Left forelimb (tissue), 1 donor: ENCODE measurements around the gene THSD7A.

Experiments
- DNase-seq: peaks from one replicate; pipeline ENCODE4 v3.0.0-alpha.2; 2018; ENCODE audit warnings: low spot score

The THSD7A gene

DNA sequence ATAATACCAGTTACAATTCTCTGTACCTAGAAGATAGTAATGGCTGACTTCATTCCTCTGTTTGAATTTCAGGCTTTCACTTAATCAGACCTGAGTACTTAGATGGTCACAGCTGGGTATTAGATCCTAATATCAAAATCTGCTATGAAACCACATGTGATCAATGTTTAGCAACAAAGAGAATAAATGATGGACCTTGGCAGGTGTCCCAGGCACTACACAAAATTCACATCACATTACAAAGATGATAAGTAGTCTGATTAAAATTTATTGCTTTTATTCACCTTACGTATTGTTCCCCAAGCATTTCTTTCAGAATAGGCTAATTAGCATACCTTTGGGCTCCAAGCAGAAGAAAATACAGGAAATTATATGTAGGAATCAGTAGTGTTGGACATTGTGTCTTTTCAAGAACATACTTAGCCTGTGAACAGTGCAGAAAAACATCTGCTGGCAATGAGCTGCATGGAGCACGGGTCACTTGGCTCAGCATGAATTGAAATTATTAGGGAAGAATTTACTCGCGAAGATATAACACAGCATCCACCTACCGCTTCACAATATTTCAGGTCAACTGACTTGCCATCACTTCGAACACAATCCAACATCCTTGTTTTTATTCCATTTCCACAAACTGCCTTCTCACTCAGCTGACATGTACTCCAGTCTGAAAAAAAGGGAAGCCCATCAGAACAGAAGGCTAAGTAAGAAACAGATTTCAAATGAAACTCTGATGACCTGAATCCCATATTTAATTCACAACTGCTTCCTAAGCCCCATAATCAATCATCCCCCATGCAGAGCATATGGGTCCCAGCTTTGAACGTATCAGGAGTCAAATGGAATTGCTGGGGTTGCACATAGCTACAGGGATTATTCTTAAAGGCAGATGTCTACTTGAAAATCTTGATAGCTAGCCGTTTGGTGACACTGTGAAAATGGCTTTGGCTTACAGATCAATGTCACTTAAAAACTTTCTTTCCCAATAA lies 421.0 kb downstream of the THSD7A start:
- no peak for DNase-seq

DNA sequence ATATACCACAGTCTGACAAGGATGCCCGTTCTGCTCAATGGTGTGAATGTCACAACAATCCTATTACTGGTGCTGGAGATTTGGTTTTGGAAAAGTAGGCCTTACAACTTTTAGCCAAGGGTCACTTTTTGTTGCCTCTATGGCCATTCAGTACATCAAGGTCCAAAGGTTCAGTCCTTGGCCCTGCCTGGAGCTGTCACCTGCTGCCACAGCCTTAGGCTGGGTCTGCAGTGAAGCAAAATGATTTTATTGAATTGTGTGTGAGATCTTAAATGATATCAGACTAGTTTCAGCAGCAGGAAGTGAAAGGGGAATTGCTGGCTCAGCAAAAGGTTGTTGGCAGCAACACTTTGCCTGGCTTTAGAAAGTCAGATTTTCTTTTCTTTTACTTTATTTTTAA lies 427.6 kb downstream of the THSD7A start:
- no peak for DNase-seq

DNA sequence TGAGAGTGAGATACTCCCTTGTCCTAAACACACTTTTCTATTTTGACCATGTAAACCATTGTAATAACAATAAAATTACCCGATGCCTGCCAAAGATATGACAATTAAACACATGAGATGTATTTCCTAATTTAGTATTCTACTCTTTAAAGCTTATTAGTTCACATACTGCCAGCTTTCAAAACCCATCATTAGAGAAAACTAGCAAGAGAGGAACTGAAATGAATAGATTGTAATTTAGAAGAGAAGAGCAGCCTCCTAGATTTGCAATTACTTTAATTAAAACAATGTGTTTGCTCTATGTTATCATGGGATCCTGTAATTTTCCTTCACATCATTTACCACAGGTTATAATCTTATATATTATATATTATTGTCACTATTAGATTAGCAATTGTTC lies 428.2 kb downstream of the THSD7A start:
- DNase-seq: no peak

DNA sequence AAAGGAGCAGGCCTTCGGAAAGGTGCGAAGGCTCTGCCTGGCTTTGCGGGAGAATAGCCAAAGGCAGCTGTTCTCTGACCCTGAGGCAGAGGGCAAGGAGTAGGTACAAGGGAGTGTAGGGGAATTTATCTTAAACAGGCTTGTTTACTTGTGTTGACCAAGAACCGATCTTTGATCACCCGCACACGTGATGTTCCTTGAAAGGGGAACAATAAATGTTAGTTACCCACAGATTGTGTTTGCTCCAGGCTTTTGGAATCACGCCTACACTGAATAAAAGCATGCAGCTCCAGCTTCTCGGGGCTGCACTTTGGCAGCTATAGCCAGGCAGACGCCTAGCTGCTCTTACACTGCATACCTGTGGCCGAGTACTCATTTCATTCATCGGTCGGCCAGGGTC lies 437.6 kb downstream of the THSD7A start:
- no peak for DNase-seq

DNA sequence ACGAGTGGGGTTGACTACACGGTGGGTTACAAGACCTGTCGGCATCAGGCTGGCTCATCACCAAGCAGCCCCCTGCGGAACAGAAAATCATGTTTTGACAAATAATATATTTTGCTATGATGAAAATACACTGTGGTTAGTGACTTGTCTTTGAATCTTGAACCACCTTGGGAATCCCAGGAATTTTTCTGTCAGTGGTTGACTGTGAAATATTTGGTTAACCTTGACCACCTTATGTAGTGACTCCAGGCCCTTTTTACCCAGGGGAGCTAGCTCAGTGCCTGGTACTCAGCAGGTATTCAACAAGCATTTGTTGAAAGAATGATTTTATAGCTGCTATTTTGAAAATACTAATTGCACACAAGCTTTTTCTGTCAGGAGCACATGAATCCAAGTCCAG lies 452.4 kb downstream of the THSD7A start:
- DNase-seq: no peak

DNA sequence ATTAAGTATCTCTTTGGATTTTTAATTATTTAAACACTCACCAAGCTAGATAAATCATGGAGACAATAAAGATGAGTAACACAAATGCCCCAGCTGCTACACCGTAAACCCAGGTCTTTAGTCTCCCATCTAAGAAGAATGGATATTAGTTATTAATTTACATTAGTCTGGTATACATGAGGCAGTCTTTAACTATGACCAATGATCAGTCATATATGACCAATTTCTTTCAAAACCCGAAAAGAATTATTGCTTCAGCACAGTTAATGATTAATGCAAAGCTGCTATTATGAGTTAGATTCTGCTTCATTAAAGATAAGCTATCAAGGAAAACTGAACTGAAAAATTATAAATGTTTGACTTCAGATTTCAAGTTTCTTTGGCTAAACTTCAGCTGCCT lies 455.5 kb downstream of the THSD7A start:
- DNase-seq: no peak

DNA sequence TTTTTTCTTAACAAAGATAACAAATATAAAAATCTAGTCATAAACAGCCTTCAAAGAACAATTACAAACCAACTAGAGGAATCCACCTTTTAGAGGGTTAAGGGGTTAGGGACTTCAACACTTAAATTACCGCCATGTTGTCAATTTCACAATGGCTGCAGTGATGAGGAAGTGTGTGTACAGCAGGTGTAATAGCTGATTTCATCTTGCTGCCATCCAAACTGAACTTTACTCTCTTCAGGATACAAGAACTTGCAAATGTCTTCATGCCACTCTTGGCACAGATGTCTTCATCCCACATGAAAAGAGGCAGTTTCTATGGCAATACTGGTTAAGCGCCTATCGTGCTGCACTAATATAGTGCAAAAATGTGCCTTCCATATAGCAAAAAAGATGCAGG lies 457.4 kb downstream of the THSD7A start:
- DNase-seq: no peak

DNA sequence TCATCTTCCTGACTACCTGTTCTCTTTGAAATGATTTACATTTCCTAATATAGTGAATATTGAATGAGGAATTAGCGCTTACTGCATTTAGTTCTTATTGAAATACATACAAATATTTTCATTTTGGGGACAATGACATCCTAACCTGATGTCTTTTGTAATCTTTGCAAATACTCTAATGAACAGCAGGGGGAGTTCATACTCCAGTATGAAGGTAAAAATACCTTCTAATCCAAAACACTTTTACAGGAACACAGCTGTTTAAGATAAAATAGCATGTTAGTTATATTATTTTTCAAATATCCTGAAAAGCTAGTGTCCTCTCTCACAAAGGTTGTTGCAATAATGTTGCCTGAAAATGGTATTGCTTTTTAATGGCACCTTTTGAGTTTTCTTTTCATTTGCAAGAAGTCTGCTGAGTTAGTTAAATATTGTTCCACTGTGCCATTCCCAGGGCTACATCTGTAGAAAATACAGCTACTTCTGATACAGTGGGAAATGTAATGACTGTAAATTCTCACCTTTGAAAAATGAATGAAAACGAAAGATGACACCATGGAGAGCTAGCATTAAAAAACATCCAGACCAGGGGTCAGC lies 458.4 kb downstream of the THSD7A start:
- no peak for DNase-seq

DNA sequence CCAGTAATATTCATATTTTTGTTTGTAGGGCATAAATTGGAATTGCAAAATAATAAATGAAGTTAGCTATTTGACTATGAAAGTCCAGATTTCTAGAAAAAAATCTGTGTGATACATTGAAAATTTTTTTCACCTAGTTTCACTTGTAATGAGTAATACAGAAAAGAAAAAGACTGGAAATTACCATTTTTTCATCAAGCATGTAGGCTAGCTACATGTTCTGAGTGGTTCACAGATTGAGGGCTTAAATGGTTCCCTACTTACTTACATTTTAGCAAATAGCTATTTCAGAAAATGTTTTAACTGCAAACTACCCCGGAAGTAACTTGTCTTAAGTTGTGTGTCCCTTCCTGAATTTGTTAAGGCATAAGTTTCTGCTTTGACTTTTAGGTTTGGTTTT lies 462.3 kb downstream of the THSD7A start:
- no peak for DNase-seq

DNA sequence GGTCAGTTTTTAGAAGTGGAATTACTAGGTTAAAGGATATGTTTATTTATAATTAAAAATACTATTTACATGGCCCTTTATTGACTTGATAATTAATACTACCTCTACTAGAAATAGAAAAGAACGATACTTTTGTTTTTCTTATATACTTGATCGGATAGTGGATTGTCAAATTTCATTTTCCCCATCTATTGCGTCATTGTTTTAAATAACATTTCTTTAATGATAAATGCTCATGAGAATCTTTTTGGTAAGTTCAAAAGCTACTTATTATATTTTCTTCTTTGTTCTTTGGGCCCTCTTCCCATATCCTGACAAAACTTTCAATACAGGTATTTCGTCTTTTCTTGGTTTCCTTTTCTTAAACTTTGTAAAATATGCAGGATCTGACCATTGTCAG lies 465.9 kb downstream of the THSD7A start:
- no peak for DNase-seq

DNA sequence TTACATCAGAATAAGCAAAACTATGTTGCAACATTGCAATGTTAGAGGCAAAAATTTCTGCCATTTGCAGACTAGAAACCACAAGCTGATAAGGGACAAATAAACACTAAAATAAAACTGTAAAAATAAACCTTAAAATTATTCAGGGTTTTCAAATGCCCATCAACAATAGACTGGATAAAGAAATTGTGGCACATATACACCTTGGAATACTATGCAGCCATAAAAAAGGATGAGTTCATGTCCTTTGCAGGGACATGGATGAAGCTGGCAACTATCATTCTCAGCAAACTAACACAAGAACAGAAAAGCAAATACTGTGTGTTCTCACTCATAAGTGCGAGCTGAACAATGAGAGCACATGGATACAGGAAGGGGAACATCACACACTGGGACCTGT lies 473.4 kb downstream of the THSD7A start:
- no peak for DNase-seq

DNA sequence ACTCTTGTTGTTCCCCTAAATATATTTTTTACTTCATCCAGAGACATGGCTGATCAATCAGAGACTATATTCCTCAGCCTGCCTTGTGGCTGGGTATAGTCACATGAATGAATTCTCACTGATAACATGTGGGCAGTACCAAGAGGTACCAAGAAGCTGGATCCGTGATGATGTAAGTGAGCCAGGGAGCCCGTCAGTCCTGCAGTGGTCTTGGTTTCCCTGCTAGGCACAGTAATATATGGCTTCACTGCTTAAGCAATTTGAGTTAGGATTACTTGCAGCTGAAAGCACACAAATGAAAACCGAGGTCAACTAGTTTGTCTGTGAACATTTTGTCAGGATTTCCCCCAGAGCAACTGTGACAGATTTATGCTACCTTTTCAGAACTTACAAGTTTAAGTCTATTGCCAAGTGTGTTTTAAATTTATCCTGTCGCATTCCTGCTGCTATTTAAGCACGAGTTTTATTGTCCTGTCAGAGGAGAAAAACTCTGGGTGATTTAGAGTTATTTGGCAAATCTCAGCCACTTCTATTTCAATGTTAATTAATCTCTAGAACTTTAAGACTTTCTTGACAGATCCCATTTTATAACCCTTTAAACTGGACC lies 476.5 kb downstream of the THSD7A start:
- no peak for DNase-seq

DNA sequence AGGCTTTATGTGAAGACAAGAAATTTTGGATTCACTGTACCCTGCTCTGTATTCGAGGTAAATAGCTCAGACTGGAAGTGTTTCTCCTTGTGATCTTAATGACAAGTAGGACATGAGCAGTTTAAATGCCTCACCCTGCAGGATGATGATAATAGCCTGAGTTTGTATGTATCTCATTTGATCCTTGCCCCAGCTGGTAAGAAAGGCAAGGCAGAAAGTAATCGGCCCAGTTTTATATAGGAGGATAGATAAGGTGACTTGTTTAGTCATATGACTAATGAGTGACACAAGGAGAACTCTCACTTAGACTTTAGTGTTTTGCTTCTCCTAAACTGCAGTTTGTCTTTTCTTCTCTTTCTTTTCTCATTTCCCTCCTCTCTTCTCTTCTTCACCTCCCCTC lies 485.7 kb downstream of the THSD7A start:
- DNase-seq: no peak

DNA sequence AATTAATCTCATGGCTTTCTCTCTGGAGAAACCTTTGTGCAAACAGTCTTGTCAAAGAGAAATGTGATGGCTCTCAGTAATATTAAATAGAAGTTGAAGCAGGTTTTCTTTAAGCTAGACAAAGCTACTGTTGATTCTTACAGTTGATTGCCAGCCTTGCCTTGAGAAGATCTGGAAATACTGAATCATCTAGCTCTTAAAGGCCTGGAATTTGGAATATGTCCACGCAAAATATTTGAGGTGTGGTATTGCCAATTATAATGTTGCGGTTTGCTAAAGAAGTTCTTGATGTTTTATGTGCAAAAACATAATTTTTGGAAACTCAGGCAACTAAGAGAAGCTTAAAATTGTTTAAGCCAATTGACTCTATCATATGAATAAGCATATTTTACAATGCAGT lies 486.4 kb downstream of the THSD7A start:
- no peak for DNase-seq

DNA sequence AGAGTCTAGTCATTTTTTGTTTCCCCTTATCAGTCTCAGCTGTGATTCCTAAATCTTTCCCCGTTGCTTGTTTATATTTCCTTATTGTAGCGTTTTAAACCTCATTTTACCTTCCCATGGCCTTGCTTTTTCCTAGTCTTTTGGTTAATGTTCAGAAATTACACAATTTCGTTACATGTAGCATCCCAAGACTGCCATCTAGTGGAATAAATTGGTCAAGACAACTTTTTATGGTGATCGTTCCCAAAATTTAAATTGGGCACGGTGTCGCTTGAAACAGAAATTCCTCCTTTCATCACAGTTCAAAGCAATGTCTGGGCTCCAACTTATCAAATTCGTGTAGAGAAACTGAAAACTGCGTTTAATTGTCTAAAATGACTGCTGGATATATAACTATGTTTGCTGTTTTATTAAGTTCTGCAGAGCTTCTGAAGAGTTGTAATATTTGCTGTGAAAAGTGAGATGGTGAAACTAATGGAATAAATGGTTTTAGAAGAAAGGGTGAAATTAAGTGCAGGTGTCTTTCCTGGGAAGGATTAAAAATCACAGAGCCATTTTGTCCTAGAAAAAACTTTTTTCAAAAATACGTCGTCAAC lies 488.1 kb downstream of the THSD7A start:
- DNase-seq: no peak

DNA sequence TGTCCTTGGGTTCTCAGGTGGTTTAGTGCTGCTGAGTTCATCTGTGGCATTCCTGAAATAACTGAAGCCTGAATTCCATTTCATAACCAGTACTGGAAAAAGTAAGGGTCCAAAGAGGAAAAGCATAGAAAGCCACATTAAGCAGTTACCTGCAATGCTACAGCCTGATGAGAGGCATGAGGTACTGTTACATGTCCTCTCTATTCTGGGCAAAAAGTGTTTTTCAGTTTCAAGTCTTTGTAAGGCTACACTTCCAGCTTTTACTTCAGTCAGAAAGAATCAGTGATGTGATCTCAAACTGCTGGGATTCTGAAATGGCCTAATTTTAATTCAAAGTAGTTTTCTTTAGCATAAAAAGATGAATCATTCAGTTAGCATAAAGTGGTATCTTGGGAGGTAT lies 488.9 kb downstream of the THSD7A start:
- no peak for DNase-seq

DNA sequence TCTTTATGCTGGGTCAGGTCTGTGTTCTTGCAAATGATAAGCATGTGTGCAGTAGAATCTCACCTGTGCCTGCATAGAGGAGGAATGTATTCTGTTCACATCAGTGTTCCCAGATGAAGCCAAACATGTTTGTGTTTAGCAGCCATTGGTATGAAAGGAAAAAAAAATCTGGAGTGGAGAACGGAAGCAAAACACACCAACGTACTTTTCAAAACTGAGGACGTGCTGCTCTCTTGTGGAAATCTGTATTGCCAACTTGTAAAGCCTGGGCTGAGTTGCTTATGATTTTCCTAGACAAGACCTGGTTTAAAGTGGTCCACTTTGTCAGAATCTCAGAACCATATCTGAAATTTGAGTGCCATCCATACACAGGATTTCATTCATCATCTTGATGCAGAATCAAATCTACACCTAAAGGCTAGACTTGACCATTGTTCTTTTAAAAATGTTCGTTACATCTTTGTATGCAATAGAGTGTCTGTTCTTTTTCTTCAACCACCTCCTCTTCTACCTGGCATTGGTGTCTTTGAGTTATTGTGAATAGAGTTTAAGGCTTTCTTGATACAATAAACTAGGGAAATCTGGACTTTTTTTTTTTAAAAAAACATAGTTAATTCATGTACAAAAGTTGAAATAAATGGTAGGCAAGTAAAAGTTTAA lies 490.6 kb downstream of the THSD7A start:
- DNase-seq: no peak

DNA sequence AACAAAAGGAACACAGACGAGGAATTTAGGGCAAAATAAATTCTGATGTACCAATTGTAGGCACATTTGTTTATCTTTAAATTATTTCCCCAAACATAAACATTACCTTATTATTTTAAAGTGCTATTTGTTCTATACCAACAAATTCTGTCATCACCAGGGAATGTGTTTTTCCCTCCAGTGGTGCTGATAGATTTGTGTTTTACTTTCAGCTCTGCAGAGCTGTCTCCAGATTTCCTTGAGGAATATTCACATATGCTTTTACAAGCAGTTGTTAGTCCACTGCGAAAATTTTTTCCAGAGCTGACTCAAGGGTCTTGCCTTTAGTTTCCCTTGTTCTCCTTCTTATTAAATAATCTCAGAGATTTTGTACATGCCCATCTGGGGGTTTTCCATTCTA lies 495.6 kb downstream of the THSD7A start:
- DNase-seq: no peak

DNA sequence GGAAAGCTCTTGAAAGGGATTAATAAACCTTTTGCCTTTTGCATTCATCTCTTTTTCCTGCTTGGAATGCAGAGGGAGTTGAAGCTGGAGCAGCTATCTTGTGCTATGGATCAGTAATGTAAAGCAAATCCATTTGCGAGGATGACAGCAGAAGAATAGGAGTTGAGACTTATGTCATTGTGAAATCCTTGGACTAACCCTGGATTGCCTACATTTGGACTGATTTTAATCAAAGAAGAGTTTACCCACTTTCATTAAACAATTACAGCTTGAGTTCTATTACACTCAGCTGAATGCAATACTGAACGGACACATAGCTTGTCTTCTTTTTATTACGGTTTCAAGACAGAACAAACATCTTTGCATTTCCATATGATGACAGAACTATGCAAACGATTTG lies 496.1 kb downstream of the THSD7A start:
- no peak for DNase-seq

DNA sequence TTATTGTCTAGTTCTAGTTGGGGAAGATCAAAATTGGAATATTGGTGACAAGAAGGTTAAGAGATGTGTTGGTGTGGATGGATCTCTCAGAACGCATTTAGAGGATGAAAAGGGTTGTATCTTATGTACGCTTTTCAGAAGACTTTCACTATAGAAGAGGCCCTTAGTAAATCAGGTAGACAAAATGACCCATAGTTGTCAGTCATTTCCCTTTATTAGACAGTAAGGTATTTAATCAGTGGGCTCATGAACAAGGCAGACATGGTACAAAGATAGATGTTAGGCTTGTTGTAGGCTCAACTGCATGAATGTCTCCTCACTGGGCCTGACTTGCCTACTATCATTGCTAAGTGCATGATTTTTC lies 499.2 kb downstream of the THSD7A start:
- DNase-seq: no peak

DNA sequence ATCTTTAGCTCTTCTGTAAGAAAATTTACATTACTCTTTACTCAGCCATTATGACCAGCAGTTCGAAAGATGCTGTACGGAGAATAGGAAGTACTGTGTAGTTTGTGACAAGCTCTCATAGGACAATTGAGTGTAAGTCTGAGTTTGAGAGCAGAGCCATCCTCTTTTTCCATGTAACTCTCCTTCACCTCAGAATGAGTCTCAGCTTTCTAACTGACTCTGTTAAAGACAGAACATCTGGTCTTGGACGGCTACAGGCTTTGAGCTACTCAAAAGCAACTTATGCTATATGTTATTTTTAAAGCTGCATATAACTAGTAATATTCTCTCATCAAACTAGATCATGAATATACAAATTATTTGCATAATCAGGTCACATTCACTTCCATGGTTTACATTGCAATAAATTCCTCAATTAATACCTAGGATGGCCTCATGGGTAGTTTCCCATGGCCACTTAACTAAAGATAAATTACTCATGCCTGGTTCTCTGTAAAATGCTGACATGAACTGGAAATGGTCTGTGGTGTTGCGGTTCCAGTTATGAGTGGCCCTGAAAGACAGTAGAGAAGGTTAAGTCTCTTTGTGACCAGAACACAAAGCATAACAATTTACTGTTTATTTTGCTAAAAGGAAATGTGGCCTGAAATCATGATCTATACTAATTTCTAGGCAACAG lies 499.7 kb downstream of the THSD7A start:
- DNase-seq: no peak
